Prostate gland (tissue), 1 donor: ENCODE measurements around the gene COG8.

Experiments
- POLR2A ChIP-seq: fragments of 450-650 bp; IDR thresholded peaks from one replicate; pipeline ENCODE4 v1.6.1; 2016; ENCODE audit warnings: antibody characterized with exemption, mild to moderate bottlenecking
- POLR2AphosphoS5 ChIP-seq: sonication (generic); formaldehyde crosslinking; IDR thresholded peaks from one replicate; pipeline ENCODE4 v1.6.1; 2017; ENCODE audit warnings: antibody characterized with exemption

DNA sequence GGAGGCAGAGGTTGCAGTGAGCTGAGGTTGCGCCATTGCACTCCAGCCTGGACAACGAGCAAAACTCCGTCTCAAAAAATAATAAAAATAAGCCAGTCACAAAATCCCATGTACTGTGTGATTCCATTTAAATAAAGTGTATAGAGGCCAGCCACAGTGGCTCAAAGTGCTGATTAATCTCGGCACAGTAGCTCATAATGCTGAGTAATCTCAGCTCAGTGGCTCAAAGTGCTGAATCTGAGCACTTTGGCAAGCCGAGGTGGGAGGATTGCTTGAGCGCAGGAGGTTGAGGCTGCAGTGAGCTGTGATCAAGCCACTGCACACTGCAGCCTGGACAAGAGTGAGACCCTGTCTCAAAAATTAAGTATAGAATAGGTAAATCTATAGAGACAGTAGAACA lies 7.3 kb upstream of the COG8 start:
- no peak for TF ChIP-seq POLR2AphosphoS5
- TF ChIP-seq POLR2A = no peak
